Activated CD8-positive, alpha-beta memory T cell treated with anti-CD3 and anti-CD28 coated beads, Interleukin-2, amount 50 U/mL, for 4 hours (primary cell): ENCODE measurements around the gene GAP43.

Experiments
- DNase-seq: peaks from one replicate; pipeline ENCODE4 v3.0.0-alpha.2; 2020

The GAP43 gene

DNA sequence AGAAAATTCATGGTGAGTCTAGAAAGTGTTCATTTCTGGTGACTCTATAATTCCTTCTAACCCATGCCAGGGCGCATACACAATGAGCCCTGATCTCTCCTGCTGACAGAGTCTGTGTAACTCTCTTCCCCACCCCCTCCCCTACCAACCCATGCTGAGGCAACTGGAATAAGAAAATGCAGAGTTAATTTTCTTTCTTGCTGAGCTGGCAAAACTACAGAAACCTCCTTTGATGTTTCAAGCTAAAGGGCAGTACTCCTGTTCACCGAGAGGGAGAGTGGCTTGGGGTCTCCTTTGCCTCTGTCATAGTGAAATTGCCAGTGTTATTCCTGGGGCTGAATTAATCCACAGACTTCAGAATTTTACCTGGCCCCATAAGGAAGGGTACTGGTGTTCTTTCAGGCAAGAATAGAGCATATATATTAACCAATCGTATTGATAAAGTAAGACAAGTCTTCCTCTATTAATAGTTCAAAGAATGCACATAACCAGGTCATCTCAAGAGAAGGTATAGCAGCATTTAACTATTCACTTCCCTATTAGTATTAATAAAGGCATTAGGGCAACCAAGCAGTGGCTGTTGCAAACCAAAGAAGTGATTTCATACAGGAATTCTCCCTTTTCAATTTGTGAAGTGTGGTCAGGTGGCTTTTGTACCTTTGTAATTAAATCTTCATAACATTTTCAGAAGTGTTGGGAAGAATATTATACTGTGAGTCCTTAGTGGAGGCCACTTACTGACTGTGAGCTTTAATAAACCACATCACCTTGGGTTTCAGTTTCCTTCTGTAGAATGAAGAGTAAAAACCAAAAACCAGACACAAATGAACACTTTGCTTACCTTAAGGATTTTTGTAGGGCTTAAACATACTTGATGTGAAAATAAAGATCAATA lies 4.1 kb downstream of the GAP43 start:
- no peak for DNase-seq

- DNase-seq: no peak
Observed at GRCh38 chr3:115628075-115628412, 4.7 kb downstream of the GAP43 start.

GRCh38 chr3:115630850-115631249 lies 7.5 kb downstream of the GAP43 start:
- DNase-seq: no peak

DNA sequence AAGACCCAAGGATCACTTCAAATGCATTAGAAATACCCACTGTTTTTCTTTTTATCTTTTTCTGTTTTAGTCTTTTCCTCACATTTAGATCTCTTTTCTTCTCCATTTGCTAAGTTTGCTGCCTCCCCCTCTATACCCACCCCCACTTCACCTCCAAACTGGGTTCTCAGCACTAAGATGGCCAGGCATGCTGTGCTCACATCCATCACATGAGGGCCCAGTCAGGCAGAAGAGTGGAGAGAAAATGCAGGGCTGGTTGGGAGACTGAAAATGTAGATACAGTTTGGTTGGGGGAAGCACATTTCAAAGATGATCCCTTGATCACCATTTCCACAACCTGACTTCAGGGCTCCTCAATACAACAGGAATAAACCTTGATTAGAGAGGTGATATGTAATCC lies 8.7 kb downstream of the GAP43 start:
- no peak for DNase-seq

GRCh38 chr3:115633467-115633866 lies 10.2 kb downstream of the GAP43 start:
- DNase-seq: no peak

DNA sequence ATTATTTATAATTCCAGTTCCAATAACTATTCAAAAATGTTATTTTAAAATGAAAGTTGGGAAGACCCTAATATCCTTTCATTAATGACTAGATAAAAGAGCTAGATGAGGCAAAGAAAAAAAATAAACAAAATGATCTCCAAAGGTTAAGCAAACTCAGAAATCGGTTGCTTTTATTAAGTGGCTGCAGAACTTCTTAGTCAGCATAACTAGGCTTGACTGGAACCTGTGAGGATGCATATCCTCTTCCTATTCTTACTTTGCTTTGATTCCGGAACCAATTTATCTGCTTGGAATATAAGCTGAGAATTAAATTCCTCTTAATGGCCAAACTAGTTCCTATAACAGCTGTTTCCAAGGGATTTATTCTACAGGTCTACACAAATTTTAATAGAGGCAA lies 10.7 kb downstream of the GAP43 start:
- no peak for DNase-seq

- no peak for DNase-seq
Observed at GRCh38 chr3:115635406-115635805, 12.1 kb downstream of the GAP43 start.

DNA sequence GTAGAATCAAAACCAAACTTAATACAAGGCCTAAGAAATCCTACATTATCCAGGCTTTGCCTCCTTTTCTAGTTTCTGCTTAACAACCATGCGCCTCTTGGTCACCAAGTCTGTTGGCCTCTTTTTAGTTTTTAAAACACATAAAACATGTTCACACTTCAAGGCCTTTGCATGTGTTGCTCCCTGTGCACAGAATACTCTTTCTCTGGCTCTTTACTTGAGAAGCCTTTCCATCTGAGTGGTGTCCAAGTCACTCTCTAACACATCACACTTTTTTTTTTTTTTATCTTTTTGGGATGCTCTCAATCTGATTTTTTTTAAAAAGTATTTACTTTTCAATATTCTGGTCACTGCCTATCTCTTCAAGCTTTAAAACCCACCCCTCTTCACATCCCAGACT lies 14.9 kb downstream of the GAP43 start:
- DNase-seq: no peak

- DNase-seq: no peak
Observed at GRCh38 chr3:115638991-115639390, 15.7 kb downstream of the GAP43 start.

DNA sequence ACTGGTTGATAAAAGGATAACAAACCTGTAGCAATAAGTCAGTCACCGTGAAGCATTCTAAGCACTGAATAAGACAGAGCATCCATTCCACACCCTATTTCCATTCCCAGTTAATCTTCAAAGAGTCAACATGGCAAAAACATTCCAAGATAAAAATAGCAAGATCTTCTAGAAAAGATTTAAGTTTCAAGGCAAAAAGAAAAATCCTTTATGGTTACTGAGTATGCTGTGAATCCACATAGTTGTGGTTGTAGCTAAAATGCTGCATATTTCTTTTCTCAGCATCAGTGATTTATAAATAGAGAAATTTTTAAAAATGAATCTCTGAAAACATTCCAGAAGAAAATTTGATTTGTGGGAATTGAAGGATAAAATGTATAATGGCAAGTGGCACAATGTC lies 21.1 kb downstream of the GAP43 start:
- no peak for DNase-seq

- no peak for DNase-seq
Observed at GRCh38 chr3:115646027-115646690, 22.8 kb downstream of the GAP43 start.

GRCh38 chr3:115648559-115648958 lies 25.2 kb downstream of the GAP43 start:
- no peak for DNase-seq

GRCh38 chr3:115651087-115651486 lies 27.8 kb downstream of the GAP43 start:
- no peak for DNase-seq

DNA sequence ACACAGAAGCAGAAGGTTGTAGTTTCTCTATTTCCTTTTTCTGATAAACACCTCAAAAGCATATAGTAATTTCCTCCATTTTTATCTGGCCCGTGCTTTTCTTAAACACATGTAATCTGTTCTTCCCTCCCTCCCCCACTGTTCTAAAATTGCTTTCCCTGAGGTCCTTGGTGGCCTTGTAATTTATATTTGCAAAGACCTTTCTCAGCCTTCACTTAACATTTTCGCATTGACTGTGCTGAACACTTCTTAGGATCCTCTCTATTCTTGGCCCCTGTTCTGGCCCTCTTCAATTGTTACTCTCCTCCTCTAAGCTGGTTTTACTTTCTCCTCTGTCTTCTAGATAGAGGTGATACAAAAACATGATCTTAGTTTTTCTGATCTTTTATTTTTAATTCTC lies 28.3 kb downstream of the GAP43 start:
- no peak for DNase-seq

- no peak for DNase-seq
Observed at GRCh38 chr3:115652738-115653137, 29.4 kb downstream of the GAP43 start.

- no peak for DNase-seq
Observed at GRCh38 chr3:115655761-115656282, 32.5 kb downstream of the GAP43 start.

DNA sequence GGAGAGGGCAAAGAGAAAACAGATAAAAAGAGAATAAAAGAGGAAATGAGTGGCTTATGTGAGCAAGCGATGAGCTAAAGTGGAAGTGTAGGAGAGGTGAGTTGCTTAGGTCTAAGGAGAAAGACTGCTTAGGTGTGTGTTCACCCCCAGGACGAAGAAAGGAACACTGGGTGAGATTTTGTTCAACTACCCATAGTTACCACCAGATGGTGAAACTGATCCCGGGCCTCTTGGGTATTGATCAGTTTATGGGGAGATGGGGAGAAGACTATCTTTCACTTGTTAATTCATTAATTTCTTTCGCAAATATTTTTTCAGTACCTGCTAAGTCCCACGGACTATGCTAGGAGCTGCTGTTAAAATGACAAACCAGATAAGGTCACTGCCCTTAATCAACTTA lies 33.9 kb downstream of the GAP43 start:
- no peak for DNase-seq

- DNase-seq: no peak
Observed at GRCh38 chr3:115658032-115658336, 34.7 kb downstream of the GAP43 start.

DNA sequence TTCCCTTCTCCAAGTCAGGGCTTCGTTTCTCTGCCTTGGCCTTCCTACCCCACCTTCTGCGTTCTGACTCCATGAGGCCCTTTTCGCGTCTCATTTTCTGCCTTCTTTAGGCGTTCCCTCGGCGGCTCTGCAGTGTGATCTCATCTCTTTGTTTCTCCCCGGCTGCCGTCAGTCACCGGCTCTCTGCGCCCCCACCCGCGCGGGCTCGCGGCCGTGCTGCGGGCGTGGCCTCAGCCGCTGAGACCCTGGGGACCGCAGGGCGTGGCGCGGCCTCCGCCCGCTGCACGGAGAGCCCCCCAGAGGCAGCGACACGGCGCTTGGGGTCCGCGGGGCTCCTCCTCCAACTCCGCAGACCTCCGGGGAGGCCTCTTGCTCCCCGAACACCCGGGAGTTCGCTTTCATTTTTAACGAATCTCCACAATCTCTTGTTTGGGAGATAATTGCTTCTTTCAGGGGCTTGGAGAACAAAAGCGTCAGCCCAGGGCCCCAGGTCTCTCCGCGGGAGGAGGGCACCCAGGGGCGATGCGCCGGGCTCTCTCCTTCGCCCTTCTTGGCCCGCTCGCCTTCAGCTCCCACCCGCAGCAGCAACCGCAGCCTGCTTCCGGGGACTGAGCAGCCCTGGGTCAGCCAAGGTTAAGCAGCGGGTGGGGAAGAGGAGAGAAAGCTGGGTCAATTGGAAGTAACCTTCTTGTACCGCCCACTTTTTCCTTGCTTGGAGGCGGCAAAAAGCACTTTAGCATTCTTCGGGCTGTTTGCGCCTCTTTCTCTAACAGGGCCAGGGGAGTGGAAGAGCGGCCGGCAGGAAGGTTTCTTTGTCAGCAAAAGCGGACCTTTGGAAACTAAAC lies 35.2 kb downstream of the GAP43 start:
- peak; percentile 77 for DNase-seq

GRCh38 chr3:115659253-115660220 lies 36.2 kb downstream of the GAP43 start:
- DNase-seq: no peak

DNA sequence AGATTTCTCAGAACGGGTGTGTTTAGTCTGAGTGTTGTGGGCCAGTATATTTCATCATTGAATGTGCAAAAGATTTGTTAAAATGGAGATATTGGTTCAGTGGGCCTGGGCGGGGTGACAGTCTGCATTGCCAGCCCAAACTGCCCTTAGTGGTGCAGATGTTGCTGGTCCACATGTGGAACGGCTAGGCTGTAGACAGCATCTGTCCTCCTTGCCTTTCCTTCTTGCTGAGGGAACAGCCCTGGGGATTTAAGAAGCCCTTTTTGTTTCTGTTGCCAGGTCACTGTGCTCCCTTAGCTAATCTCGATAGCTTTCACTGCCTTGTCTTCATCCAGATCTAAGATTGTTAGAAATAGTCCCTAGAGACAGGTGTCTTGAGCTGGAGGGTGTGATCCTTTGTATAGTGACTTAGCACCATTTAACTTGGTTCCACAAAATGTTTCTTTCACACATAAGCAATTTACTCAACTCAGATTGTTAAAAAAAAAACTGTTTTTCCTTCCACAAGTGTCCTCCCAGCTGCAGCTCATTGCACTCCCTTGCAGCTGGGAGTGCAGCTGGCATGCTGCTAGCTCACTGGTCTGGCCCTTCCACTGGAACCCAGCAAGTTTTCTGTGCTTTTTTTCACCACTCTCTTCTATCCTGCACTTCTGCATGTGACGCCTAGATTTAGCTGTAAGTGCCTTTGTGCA lies 37.5 kb downstream of the GAP43 start:
- DNase-seq: no peak

DNA sequence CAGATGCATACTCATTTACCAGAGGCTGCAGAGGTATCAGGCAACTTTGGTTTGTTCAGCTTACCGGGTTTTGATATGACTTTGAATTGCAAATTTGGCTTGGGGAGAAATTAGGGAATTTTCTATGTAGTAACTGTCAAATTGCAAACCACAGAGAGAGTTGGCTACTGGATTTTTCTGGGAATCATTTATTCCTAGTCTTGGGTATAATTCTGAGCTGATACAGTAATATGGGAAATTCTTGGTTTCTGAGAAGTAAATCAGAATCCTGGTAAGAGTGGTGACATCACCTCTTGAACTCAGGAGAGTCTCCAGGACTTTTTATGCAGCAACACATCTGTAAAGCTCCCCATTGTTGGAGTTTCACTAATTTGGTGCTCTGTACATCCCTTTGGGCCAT lies 39.0 kb downstream of the GAP43 start:
- no peak for DNase-seq
